ENCODE data around the gene MOB3A.

The MOB3A gene

GRCh38 chr19:2083174-2083854 lies 12.8 kb downstream of the MOB3A start:
- Histone ChIP-seq H3K36me3 (ENCODE audit: insufficient read depth, low read length) (peaks cover 30% of the 10 kb centered on the region), H3K4me1 (ENCODE audit: insufficient read depth, low read length) (peaks cover 29% of the 10 kb centered on the region), H3K9me3 (ENCODE audit: low read length) (no peaks in the 10 kb centered on the region), H3K27ac (ENCODE audit: low read depth, low read length) (peak overlapping the region; percentile 12), H3K9ac (ENCODE audit: low read length) (no peak overlapping the region), H3K27me3 (ENCODE audit: control insufficient read depth in 1 of 2, insufficient read depth in 2 of 2, low read length in 2 of 2) (no peaks in the 10 kb centered on the region), H3K4me3 (ENCODE audit: low read depth in 1 of 2, low read length in 2 of 2) (no peak overlapping the region)

- no peaks in the 10 kb centered on the region for H3K9me3 ChIP-seq (ENCODE audit: low read length)
- no peaks in the 10 kb centered on the region for H3K27me3 ChIP-seq (ENCODE audit: control insufficient read depth in 1 of 2, insufficient read depth in 2 of 2, low read length in 2 of 2)
- peak overlapping the region; percentile 34 for H3K27ac ChIP-seq (ENCODE audit: low read depth, low read length)
- peaks cover 29% of the 10 kb centered on the region for H3K4me1 ChIP-seq (ENCODE audit: insufficient read depth, low read length)
- no peak overlapping the region for H3K9ac ChIP-seq (ENCODE audit: low read length)
- H3K4me3 ChIP-seq (ENCODE audit: low read depth in 1 of 2, low read length in 2 of 2): no peak overlapping the region
- H3K36me3 ChIP-seq (ENCODE audit: insufficient read depth, low read length): peaks cover 41% of the 10 kb centered on the region
Measured at GRCh38 chr19:2081873-2082810, 14.0 kb downstream of the MOB3A start.

DNA sequence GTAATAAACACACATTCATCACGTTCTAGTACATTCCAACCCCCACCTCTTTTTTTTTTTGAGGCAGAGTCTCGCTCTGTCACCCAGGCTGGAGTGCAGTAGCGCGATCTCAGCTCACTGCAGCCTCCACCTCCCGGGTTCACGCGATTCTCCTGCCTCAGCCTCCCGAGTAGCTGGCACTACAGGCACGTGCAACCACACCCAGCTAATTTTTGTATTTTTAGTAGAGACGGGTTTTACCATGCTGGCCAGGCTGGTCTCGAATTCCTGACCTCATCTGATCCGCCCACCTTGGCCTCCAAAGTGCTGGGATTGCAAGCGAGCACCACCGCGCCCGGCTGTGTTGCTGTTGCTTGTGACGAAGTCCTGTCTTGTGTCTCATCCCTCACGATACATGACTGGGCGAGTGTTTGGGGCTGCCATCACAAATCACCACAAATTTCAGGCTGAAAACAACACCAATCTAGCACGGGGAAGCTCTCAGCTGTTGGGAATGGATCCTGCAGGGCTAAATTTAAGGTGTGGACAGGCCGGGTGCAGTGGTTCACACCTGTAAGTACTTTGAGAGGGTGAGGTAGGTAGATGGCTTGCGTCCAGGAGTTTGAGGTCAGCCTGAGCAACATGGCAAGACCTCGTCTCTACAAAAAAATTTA lies 15.7 kb downstream of the MOB3A start:
- no peak overlapping the region for H3K27ac ChIP-seq (ENCODE audit: low read depth, low read length)
- peaks cover 28% of the 10 kb centered on the region for H3K4me1 ChIP-seq (ENCODE audit: insufficient read depth, low read length)
- H3K36me3 ChIP-seq (ENCODE audit: insufficient read depth, low read length): peaks cover 57% of the 10 kb centered on the region
- no peak overlapping the region for H3K9ac ChIP-seq (ENCODE audit: low read length)
- no peaks in the 10 kb centered on the region for H3K9me3 ChIP-seq (ENCODE audit: low read length)
- no peak overlapping the region for H3K4me3 ChIP-seq (ENCODE audit: low read depth in 1 of 2, low read length in 2 of 2)
- H3K27me3 ChIP-seq (ENCODE audit: control insufficient read depth in 1 of 2, insufficient read depth in 2 of 2, low read length in 2 of 2): no peaks in the 10 kb centered on the region

GRCh38 chr19:2079865-2080301 lies 16.2 kb downstream of the MOB3A start:
- Histone ChIP-seq H3K27ac (ENCODE audit: low read depth, low read length) (no peak overlapping the region), H3K36me3 (ENCODE audit: insufficient read depth, low read length) (peaks cover 63% of the 10 kb centered on the region), H3K9ac (ENCODE audit: low read length) (no peak overlapping the region)

DNA sequence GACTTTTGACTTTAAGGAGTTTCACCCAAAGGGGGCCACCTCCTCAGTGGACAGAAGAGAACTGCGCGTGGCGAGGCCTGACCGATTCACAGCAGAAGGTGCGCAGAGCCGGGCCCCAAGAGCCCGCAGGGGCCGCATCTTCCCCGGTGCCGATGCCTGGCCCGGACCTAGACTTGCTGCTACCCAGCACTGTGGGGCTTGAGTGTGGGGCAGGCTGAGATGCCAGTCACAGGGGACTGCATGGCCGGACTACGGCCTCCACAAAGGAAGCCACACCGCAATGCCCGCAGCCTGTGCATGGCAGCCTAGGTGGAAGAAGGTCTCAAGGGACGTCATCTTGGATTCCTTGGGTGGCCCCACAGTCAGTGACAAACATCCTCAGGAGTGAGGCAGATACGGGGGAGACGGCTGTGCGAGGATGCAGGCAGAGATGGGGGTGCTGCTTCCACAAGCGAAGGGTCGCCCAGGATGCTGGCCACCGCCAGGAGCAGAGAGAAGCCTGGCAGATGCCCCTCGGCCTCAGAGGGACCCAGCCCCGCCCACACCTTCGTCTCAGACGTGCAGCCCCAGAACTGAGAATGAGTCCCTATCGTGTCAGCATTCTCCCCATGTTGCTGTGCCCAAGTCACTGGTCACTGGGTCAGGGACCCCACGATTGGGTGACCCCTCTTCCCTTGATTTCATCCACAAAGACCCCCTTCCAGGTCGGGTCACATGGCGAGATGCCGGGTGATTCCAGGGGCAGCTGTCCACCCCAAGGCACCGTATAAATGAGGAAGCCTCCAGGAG lies 16.9 kb downstream of the MOB3A start:
- Histone ChIP-seq H3K4me3 (ENCODE audit: low read depth in 1 of 2, low read length in 2 of 2) (no peak overlapping the region), H3K9me3 (ENCODE audit: low read length) (no peaks in the 10 kb centered on the region), H3K4me1 (ENCODE audit: insufficient read depth, low read length) (peaks cover 25% of the 10 kb centered on the region), H3K27ac (ENCODE audit: low read depth, low read length) (no peak overlapping the region), H3K27me3 (ENCODE audit: control insufficient read depth in 1 of 2, insufficient read depth in 2 of 2, low read length in 2 of 2) (no peaks in the 10 kb centered on the region), H3K36me3 (ENCODE audit: insufficient read depth, low read length) (peaks cover 64% of the 10 kb centered on the region), H3K9ac (ENCODE audit: low read length) (no peak overlapping the region)

More at GRCh38 chr19:2079865-2080301, 16.2 kb downstream of the MOB3A start:
- Histone ChIP-seq H3K9me3 (ENCODE audit: low read length) (no peaks in the 10 kb centered on the region), H3K4me1 (ENCODE audit: insufficient read depth, low read length) (peaks cover 25% of the 10 kb centered on the region), H3K27me3 (ENCODE audit: control insufficient read depth in 1 of 2, insufficient read depth in 2 of 2, low read length in 2 of 2) (no peaks in the 10 kb centered on the region), H3K4me3 (ENCODE audit: low read depth in 1 of 2, low read length in 2 of 2) (no peak overlapping the region)

DNA sequence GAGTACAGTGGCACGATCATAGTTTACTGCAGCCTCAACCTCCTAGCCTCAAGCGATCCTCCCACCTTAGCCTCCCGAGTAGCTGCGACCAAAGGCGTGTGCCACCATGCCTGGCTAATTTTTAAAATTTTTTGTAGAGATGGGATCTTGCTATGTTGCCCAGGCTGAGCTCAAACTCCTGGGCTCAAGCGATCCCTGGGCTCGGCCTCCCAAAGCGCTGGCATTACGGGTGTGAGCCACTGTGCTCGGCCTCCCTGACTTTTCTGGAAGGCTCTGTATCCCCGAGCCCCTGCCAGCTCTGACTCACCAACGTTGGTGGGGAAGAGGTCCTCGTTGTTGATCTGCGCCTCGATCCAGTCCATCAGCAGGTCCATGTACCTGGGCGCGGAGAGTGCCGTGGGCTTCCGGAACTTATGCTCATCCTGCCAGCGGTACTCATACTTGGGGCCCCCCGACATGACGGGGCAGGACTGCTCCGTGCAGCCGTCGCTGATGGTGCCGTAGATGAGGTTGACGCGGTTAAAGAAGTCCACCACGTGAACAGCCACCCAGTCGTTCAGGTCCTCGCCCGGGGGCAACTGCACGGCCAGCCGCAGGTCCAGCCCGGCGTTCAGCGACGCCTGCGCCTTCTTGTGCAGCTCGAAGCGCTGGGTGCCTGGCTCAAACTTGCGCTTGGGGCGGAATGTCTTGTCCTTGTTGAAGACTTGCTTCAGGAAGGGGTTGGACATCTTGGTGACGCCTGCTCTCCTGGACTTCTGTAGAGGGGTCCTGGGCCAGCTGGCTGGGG lies 18.1 kb downstream of the MOB3A start:
- no peaks in the 10 kb centered on the region for H3K27me3 ChIP-seq (ENCODE audit: control insufficient read depth in 1 of 2, insufficient read depth in 2 of 2, low read length in 2 of 2)
- no peak overlapping the region for H3K9ac ChIP-seq (ENCODE audit: low read length)
- peaks cover 17% of the 10 kb centered on the region for H3K4me1 ChIP-seq (ENCODE audit: insufficient read depth, low read length)
- no peak overlapping the region for H3K4me3 ChIP-seq (ENCODE audit: low read depth in 1 of 2, low read length in 2 of 2)
- H3K9me3 ChIP-seq (ENCODE audit: low read length): no peaks in the 10 kb centered on the region
- no peak overlapping the region for H3K27ac ChIP-seq (ENCODE audit: low read depth, low read length)
- H3K36me3 ChIP-seq (ENCODE audit: insufficient read depth, low read length): peaks cover 70% of the 10 kb centered on the region

DNA sequence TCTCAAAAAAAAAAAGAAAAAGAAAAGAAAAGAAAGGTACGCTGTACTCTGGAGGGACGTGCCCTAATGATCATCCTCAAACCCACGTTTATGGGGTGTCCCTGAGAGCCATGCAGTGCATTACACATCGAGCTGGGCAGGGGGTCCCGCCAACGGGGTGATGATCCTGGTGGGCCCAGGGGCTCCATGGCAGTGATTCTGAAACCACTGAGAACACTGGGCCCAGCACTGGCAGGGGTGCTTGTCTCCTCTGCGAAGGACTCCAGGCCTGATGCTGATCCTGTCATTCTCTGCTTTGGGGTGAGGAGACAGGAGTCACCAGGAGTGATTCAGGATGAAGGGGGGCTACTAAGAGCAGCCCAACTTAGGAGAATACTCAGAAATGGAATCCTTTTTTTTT lies 18.7 kb downstream of the MOB3A start:
- Histone ChIP-seq H3K9ac (ENCODE audit: low read length) (no peak overlapping the region), H3K9me3 (ENCODE audit: low read length) (no peaks in the 10 kb centered on the region), H3K27ac (ENCODE audit: low read depth, low read length) (no peak overlapping the region), H3K36me3 (ENCODE audit: insufficient read depth, low read length) (peaks cover 74% of the 10 kb centered on the region), H3K27me3 (ENCODE audit: control insufficient read depth in 1 of 2, insufficient read depth in 2 of 2, low read length in 2 of 2) (no peaks in the 10 kb centered on the region), H3K4me1 (ENCODE audit: insufficient read depth, low read length) (peaks cover 17% of the 10 kb centered on the region), H3K4me3 (ENCODE audit: low read depth in 1 of 2, low read length in 2 of 2) (no peak overlapping the region)

DNA sequence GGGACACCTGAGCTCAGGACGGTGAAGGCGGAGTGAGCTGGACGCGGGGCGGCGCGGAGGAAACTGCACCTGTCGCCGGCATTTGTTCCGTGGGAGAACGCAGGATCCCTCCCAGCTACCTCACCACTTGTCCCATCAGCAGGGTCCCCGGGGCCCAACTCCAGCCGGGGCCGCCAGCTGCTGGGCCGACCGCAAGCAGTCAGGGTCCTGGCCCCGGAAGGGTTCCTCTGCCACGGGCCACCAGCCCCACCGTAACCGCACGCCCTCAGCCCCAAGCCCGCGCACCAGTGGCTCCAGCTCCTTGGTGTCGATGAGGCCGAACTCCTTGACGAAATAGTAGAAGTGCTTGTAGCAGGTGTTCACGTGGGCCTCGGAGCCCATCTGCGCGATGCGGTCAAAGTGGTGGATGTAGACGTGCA lies 19.6 kb downstream of the MOB3A start:
- peaks cover 12% of the 10 kb centered on the region for H3K4me1 ChIP-seq (ENCODE audit: insufficient read depth, low read length)
- H3K36me3 ChIP-seq (ENCODE audit: insufficient read depth, low read length): peaks cover 70% of the 10 kb centered on the region
- H3K4me3 ChIP-seq (ENCODE audit: low read depth in 1 of 2, low read length in 2 of 2): no peak overlapping the region
- no peaks in the 10 kb centered on the region for H3K9me3 ChIP-seq (ENCODE audit: low read length)
- H3K27me3 ChIP-seq (ENCODE audit: control insufficient read depth in 1 of 2, insufficient read depth in 2 of 2, low read length in 2 of 2): no peaks in the 10 kb centered on the region
- no peak overlapping the region for H3K27ac ChIP-seq (ENCODE audit: low read depth, low read length)
- H3K9ac ChIP-seq (ENCODE audit: low read length): no peak overlapping the region

DNA sequence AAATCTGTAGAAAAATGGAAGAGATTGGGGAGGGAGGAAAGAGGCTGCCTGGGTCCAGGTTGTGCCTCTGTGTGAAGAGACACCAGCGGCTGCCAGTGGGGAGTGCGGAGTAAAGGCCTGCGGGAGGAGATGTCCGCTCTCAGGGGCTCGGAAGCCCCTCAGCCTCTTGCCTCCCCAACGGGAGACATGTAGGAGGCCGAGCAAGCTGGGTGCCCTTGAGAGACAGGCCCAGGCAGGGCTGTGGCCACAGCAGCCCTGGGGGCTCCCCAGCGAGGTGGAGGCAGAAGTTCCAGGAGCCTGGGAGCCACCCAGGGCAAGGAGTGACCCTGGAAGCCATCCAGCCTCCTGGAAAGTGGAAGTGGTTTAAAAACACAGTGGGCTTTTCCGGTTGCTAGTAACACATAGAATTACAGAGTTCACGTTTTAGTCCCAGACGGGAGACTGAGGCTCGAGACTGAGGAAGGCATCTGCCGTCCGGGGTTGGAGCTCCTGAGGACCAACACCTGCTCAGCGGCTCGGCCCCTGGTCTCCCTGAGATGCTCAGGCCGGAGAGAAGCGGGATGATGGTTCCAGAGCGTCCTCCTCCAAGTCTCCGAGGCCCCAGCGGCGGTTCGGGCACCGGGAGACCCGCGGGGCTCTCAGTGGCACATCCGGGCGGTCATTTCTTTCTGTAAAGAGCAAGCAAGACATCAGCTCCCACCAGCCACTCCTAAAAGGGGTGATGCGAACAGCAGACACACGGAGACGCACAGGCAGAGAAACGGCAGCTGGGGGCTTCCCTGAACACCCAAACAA lies 23.2 kb downstream of the MOB3A start:
- Histone ChIP-seq H3K9me3 (ENCODE audit: low read length) (no peaks in the 10 kb centered on the region), H3K9ac (ENCODE audit: low read length) (no peak overlapping the region), H3K4me3 (ENCODE audit: low read depth in 1 of 2, low read length in 2 of 2) (no peak overlapping the region), H3K4me1 (ENCODE audit: insufficient read depth, low read length) (peaks cover 7% of the 10 kb centered on the region), H3K36me3 (ENCODE audit: insufficient read depth, low read length) (peaks cover 47% of the 10 kb centered on the region), H3K27ac (ENCODE audit: low read depth, low read length) (no peak overlapping the region), H3K27me3 (ENCODE audit: control insufficient read depth in 1 of 2, insufficient read depth in 2 of 2, low read length in 2 of 2) (no peaks in the 10 kb centered on the region)
